T-cell (primary cell): ENCODE results near the gene CCDC81. TPM values are rescaled to one million over a fixed set of nuclear protein-coding genes. Genes with fewer than 3 reads are reported as not detected.

Experiments used
- ATAC-seq, 4 experiments: fragments of 200-7000 bp in 3 of 4; fragments of 150-1000 bp in 1 of 4; cut with Tn5 transposase; replicated peaks in 1 of 4; 1 replicate in 3 of 4; 2 replicates in 1 of 4; pipeline ENCODE4 v1.10.0; 2021; ENCODE audit warnings: moderate library complexity in 3 of 4, mild to moderate bottlenecking in 2 of 4, moderate number of reproducible peaks in 1 of 4
- CTCF ChIA-PET, 2 donors: fragments of 300-600 bp; sonication (Branson Sonifier 250); formaldehyde crosslinking; loops; one replicate each; lab custom pipeline; 2022; ENCODE audit warnings: antibody characterized with exemption in 2 of 2; lab: Charles Lee
- POLR2A ChIA-PET, 2 donors: fragments of 300-600 bp; sonication (Branson Sonifier 250); formaldehyde crosslinking; loops; one replicate each; lab custom pipeline; 2022; ENCODE audit warnings: antibody characterized with exemption in 2 of 2; lab: Charles Lee
- DNase-seq, 35 experiments: peaks; one replicate each; pipeline versions ENCODE4 v3.0.0 to v3.0.0-alpha.2; 2013 to 2023
- H3K27ac ChIP-seq: one replicate; pipeline ENCODE4 v1.5.1; 2013; ENCODE audit warnings: low read length
- H3K27me3 ChIP-seq, 2 experiments: replicated peaks in 1 of 2; 1 replicate in 1 of 2; 2 replicates in 1 of 2; pipeline versions ENCODE4 v1.6.1 to v1.7.0; 2013; ENCODE audit warnings: low read length in 1 of 2, mixed read lengths in 1 of 2; ENCODE audit not compliant: control insufficient read depth in 2 of 2, insufficient read depth in 2 of 2; ENCODE audit errors: extremely low read depth in 1 of 2
- H3K36me3 ChIP-seq, 2 donors: 1 replicate in 1 of 2; 2 replicates in 1 of 2; pipeline versions ENCODE4 v1.6.1 to v1.7.0; 2013; ENCODE audit warnings: low read length in 1 of 2; ENCODE audit not compliant: control insufficient read depth in 2 of 2, insufficient read depth in 1 of 2; ENCODE audit errors: extremely low read depth in 1 of 2
- H3K4me1 ChIP-seq, 2 experiments: 1 replicate in 1 of 2; 2 replicates in 1 of 2; pipeline versions ENCODE4 v1.6.1 to v1.7.0; 2013; ENCODE audit warnings: low read length in 2 of 2, mixed read lengths in 1 of 2; ENCODE audit not compliant: insufficient read depth in 2 of 2, control insufficient read depth in 1 of 2; ENCODE audit errors: extremely low read depth in 1 of 2
- H3K4me3 ChIP-seq, 2 donors: 1 replicate in 1 of 2; 2 replicates in 1 of 2; pipeline versions ENCODE4 v1.5.1 to v1.7.0; 2013; ENCODE audit warnings: mild to moderate bottlenecking in 2 of 2, low read length in 1 of 2, moderate library complexity in 1 of 2; ENCODE audit not compliant: control insufficient read depth in 1 of 2; ENCODE audit errors: extremely low read depth in 1 of 2
- H3K9me3 ChIP-seq: 2 replicates; pipeline ENCODE4 v1.7.0; 2013
- H3K27ac Mint-ChIP-seq, 2 donors: one replicate each; pipeline ENCODE4 v1.8.0; 2020 to 2021; ENCODE audit warnings: mild to moderate bottlenecking in 2 of 2, mixed read lengths in 2 of 2
- H3K27me3 Mint-ChIP-seq, 2 donors: one replicate each; pipeline ENCODE4 v1.8.0; 2021 to 2022; ENCODE audit warnings: mixed read lengths in 2 of 2
- H3K36me3 Mint-ChIP-seq: one replicate; pipeline ENCODE4 v1.8.0; 2021; ENCODE audit warnings: mixed read lengths
- H3K4me1 Mint-ChIP-seq, 3 donors: one replicate each; pipeline ENCODE4 v1.8.0; 2020 to 2022; ENCODE audit warnings: mixed read lengths in 3 of 3, mild to moderate bottlenecking in 1 of 3
- H3K4me3 Mint-ChIP-seq, 3 donors: one replicate each; pipeline ENCODE4 v1.8.0; 2020 to 2022; ENCODE audit warnings: mild to moderate bottlenecking in 3 of 3, mixed read lengths in 3 of 3, moderate library complexity in 3 of 3
- H3K9me3 Mint-ChIP-seq, 3 donors: one replicate each; pipeline ENCODE4 v1.8.0; 2020 to 2022; ENCODE audit warnings: mixed read lengths in 3 of 3
- WGBS: methylation state at CpG from one replicate; pipeline ENCODE4 v1.1.5; 2013; ENCODE audit warnings: missing lambda C conversion rate; ENCODE audit not compliant: insufficient coverage; 5-methylcytosine and 5-hydroxymethylcytosine counted together
- total RNA-seq, 35 experiments: library from RNA in 6 of 35; stranded (reverse) in 6 of 35; fragments of 120-200 nt in 1 of 35; gene quantifications; one replicate each; pipeline versions ENCODE4 v1.2.1 to v1.2.4 and lab custom pipeline; 2013 to 2026

CCDC81 gene
- total RNA-seq, 5 donors from 2014 or later (not counting 1 experiment from before 2014, with no cell fraction given): 0.47 to 1.3 (median 0.85) TPM

DNA sequence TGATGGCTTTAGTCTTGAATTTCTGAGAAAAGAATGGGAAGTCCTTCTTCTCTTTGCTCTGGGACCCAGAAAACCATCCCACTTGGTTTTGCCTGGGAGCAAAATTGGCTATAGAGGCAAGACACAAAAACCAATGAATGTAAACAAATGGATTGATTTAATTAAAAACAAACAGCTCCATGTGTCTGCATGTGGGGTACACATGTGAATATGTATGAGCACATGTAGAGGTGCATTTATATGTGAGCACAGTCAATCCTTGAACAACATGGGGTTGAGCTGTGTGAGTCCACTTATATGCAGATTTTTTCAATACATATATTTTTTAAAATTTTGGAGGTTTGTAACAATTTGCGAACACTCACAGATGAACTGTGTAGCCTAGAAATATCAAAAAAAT, 87.2 kb downstream of the CCDC81 start:
- H3K36me3 ChIP-seq: peaks cover 0 to 2% of the 10 kb centered on the region in 2 donors
- no peaks in the 10 kb centered on the region for H3K27me3 ChIP-seq
- no peaks in the 10 kb centered on the region for H3K27me3 Mint-ChIP-seq
- H3K27ac ChIP-seq: no peak overlapping the region
- POLR2A ChIA-PET: no interaction called here
- H3K36me3 Mint-ChIP-seq: no peaks in the 10 kb centered on the region
- no peak overlapping the region for H3K4me3 ChIP-seq
- H3K4me3 Mint-ChIP-seq: no peak overlapping the region
- ATAC-seq (no peak), DNase-seq (no peak)
- WGBS: no CpG with 5 or more reads among the region's 1 CpG
- no peaks in the 10 kb centered on the region for H3K9me3 ChIP-seq
- H3K4me1 Mint-ChIP-seq: no peaks in the 10 kb centered on the region
- no peaks in the 10 kb centered on the region for H3K9me3 Mint-ChIP-seq
- no peak overlapping the region for H3K27ac Mint-ChIP-seq
- CTCF ChIA-PET: interaction anchor here (0.5 to 1.1 kb wide), 2 partner anchors 14 to 155 kb away, joined by 3 to 5 read pairs; no protein-coding TSS in a partner anchor
- no peaks in the 10 kb centered on the region for H3K4me1 ChIP-seq

DNA sequence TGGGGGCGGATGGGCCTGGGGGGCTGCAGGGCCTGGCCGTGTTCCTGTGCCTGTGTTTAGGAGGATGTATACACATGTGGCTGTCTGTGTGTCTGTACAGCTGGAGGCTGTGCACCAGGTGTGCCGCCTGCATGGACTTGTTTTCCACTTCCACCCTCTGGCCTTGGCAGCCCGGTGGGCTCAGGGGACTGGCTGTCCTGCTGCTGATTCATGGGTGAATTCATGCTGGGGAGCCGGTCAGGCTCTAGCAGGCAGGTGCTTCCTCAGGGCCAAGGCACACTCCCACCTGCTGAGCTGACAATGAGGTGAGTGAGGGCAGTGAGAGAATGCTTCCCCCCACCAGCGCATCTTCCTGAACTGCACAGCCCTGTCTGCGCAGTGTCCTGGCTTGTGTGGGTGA, 88.4 kb downstream of the CCDC81 start:
- H3K4me3 Mint-ChIP-seq: no peak overlapping the region
- 70% methylated on average over 2 of the region's 7 CpGs for WGBS
- H3K36me3 Mint-ChIP-seq: no peaks in the 10 kb centered on the region
- Histone ChIP-seq H3K4me1 (no peaks in the 10 kb centered on the region), H3K4me3 (no peak overlapping the region), H3K9me3 (no peaks in the 10 kb centered on the region), H3K27ac (no peak overlapping the region), H3K36me3 (peaks cover 0 to 2% of the 10 kb centered on the region in 2 donors), H3K27me3 (no peaks in the 10 kb centered on the region)
- no peak for DNase-seq
- ChIA-PET CTCF (interaction anchor here in 1 of 2 donors (0.6 kb wide), 1 partner anchor 47 kb away, joined by 3 read pairs; no protein-coding TSS in a partner anchor), POLR2A (interaction anchor here in 1 of 2 donors (0.6 kb wide), 1 partner anchor 16 kb away, joined by 5 read pairs; no protein-coding TSS in a partner anchor)
- H3K4me1 Mint-ChIP-seq: no peaks in the 10 kb centered on the region
- no peak for ATAC-seq
- H3K27me3 Mint-ChIP-seq: no peaks in the 10 kb centered on the region
- H3K9me3 Mint-ChIP-seq: no peaks in the 10 kb centered on the region
- no peak overlapping the region for H3K27ac Mint-ChIP-seq

DNA sequence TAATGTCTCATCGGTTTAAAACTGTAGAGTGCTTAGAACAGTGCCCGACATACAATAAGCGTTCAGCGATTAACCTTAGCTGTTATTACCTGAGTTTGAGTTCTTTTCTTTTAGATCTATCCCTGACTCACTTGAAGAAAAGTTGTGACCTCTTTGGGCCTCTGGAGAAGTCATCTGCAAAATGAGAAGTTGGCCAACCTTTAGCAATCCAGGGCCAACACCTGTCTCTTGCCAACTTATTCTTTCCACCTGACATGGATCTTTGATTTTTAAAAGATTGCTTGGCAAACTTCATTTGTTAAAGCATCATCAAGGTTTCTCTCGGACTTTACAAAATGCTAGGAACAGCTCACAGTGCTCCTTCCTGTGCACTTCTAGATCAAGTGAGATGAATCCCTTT, 89.3 kb downstream of the CCDC81 start:
- no peak for DNase-seq
- H3K9me3 ChIP-seq: no peaks in the 10 kb centered on the region
- WGBS: 100% methylated on average over 5 of the region's 5 CpGs
- Mint-ChIP-seq H3K27me3 (no peaks in the 10 kb centered on the region), H3K27ac (no peak overlapping the region), H3K4me3 (no peak overlapping the region), H3K9me3 (no peaks in the 10 kb centered on the region), H3K4me1 (no peaks in the 10 kb centered on the region), H3K36me3 (no peaks in the 10 kb centered on the region)
- no peak overlapping the region for H3K27ac ChIP-seq
- CTCF ChIA-PET: no interaction called here
- no peaks in the 10 kb centered on the region for H3K4me1 ChIP-seq
- POLR2A ChIA-PET: no interaction called here
- no peak overlapping the region for H3K4me3 ChIP-seq
- peaks cover 0 to 2% of the 10 kb centered on the region in 2 donors for H3K36me3 ChIP-seq
- ATAC-seq: no peak
- H3K27me3 ChIP-seq: no peaks in the 10 kb centered on the region

DNA sequence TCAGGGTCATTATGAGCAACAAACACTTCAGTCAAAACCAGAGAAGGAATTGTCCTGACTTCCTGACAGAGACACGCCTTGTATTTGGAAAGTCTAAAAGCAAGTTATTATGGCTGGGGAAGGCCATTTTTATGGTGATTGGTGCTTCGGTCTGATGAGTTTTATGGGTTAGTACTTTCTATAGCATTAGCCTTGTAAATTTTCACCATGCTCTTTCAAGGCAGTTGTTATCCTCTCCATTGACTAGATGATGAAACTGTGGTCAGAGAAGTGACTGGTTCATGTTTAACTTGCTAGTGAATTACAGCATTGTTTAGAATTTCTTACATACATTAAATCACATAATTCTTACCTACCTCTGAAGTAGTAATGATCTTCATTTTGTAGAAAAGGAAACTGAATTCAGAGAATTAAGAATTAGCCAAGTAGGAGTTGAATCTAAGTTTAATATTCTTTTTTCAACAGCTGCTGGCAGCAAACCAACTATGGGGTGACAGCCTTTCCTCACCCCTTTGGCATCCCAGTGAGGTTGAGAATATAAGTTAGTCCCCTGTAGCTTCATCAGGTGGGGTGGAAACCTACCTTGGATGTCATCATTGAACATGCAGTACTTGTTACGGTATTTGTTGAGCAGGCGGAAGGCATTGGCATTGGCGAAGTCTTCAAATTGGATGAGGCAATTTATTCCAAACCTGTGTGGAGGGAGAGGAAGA, 90.0 kb downstream of the CCDC81 start:
- no peaks in the 10 kb centered on the region for H3K4me1 ChIP-seq
- CTCF ChIA-PET: no interaction called here
- H3K27ac Mint-ChIP-seq: no peak overlapping the region
- H3K36me3 Mint-ChIP-seq: no peaks in the 10 kb centered on the region
- no peak for ATAC-seq
- no peak overlapping the region for H3K4me3 ChIP-seq
- H3K36me3 ChIP-seq: peaks cover 0 to 2% of the 10 kb centered on the region in 2 donors
- POLR2A ChIA-PET: no interaction called here
- no peaks in the 10 kb centered on the region for H3K4me1 Mint-ChIP-seq
- peaks cover 0 to 2% of the 10 kb centered on the region in 2 experiments for H3K27me3 ChIP-seq
- no peak overlapping the region for H3K27ac ChIP-seq
- no peaks in the 10 kb centered on the region for H3K27me3 Mint-ChIP-seq
- no peak for DNase-seq
- H3K9me3 ChIP-seq: no peaks in the 10 kb centered on the region
- no peak overlapping the region for H3K4me3 Mint-ChIP-seq
- no peaks in the 10 kb centered on the region for H3K9me3 Mint-ChIP-seq
- 85% methylated on average over 4 of the region's 5 CpGs for WGBS

- Mint-ChIP-seq H3K27me3 (no peaks in the 10 kb centered on the region), H3K36me3 (no peaks in the 10 kb centered on the region), H3K9me3 (no peaks in the 10 kb centered on the region), H3K4me3 (no peak overlapping the region), H3K4me1 (no peaks in the 10 kb centered on the region), H3K27ac (no peak overlapping the region)
- H3K4me1 ChIP-seq: no peaks in the 10 kb centered on the region
- ATAC-seq (no peak), DNase-seq (no peak)
- H3K36me3 ChIP-seq: peaks cover 0 to 2% of the 10 kb centered on the region in 2 donors
- no peak overlapping the region for H3K4me3 ChIP-seq
- no peak overlapping the region for H3K27ac ChIP-seq
- ChIA-PET CTCF (no interaction called here), POLR2A (interaction anchor here (0.7 to 1.0 kb wide), 2 partner anchors 14 to 343 kb away, joined by 3 to 6 read pairs; no protein-coding TSS in a partner anchor)
- no peaks in the 10 kb centered on the region for H3K9me3 ChIP-seq
- no CpG with 5 or more reads among the region's 1 CpG for WGBS
- peaks cover 0 to 5% of the 10 kb centered on the region in 2 experiments for H3K27me3 ChIP-seq
Measured at GRCh38 chr11:86468169-86468568, 93.5 kb downstream of the CCDC81 start.

GRCh38 chr11:86469491-86470388, 95.1 kb downstream of the CCDC81 start:
- H3K4me3 ChIP-seq: no peak overlapping the region
- no peaks in the 10 kb centered on the region for H3K9me3 ChIP-seq
- Mint-ChIP-seq H3K4me1 (no peaks in the 10 kb centered on the region), H3K36me3 (peaks cover 4% of the 10 kb centered on the region), H3K4me3 (no peak overlapping the region), H3K9me3 (no peaks in the 10 kb centered on the region), H3K27ac (no peak overlapping the region), H3K27me3 (no peaks in the 10 kb centered on the region)
- no peak overlapping the region for H3K27ac ChIP-seq
- ATAC-seq (no peak), DNase-seq (no peak)
- H3K27me3 ChIP-seq: peaks cover 0 to 8% of the 10 kb centered on the region in 2 experiments
- H3K36me3 ChIP-seq: peaks cover 0 to 2% of the 10 kb centered on the region in 2 donors
- ChIA-PET CTCF (interaction anchor here in 1 of 2 donors (1.2 kb wide), 1 partner anchor 16 kb away, joined by 7 read pairs; no protein-coding TSS in a partner anchor), POLR2A (interaction anchor here in 1 of 2 donors (1.0 kb wide), 1 partner anchor 16 kb away, joined by 6 read pairs; no protein-coding TSS in a partner anchor)
- WGBS: 100% methylated on average over 3 of the region's 5 CpGs
- no peaks in the 10 kb centered on the region for H3K4me1 ChIP-seq
